Spleen (tissue), 7 donors: ENCODE data around the gene SPATA33.

Experiments used
- CTCF ChIP-seq, 11 experiments: fragments of 200-600 bp in 7 of 11; fragments of 450-650 bp in 4 of 11; sonication (generic) in 4 of 11; IDR thresholded peaks in 8 of 11; conservative IDR thresholded peaks in 3 of 11; 1 replicate in 7 of 11; 2 replicates in 4 of 11; pipeline versions ENCODE4 v1.4.0 to v1.8.0; 2016 to 2021; ENCODE audit warnings: antibody characterized with exemption in 11 of 11, inconsistent platforms in 4 of 11, mild to moderate bottlenecking in 1 of 11
- POLR2A ChIP-seq, 3 donors: fragments of 450-650 bp; IDR thresholded peaks; one replicate each; pipeline ENCODE4 v1.5.1; 2017; ENCODE audit warnings: antibody characterized with exemption in 3 of 3, mild to moderate bottlenecking in 1 of 3
- POLR2AphosphoS5 ChIP-seq, 3 donors: sonication (generic); formaldehyde crosslinking; IDR thresholded peaks; one replicate each; pipeline ENCODE4 v1.5.1; 2017; ENCODE audit warnings: antibody characterized with exemption in 3 of 3
- donor health status: DM: no; HTN: no; CAD: no; lungs with moderate emphysema.
- donor health status: DM: no; HTN: no; CAD: no.
- donor health status: DM: no; HTN: no; CAD: no.

- TF ChIP-seq POLR2AphosphoS5 (IDR thresholded peaks at IDR 0.05) (no peak), POLR2A (IDR thresholded peaks at IDR 0.05) (no peak), CTCF (IDR thresholded peaks at IDR 0.05 in 8 of 11, conservative IDR thresholded peaks at IDR 0.05 in 3 of 11) (no peak)
Measured at GRCh38 chr16:89693289-89693731, 35.7 kb downstream of the SPATA33 start.
